Panc1 (cell line): ENCODE data around the gene TMEM117. TPM values are rescaled to one million over a fixed set of nuclear protein-coding genes. Genes with fewer than 3 reads are reported as not detected.

Source experiments
- ATAC-seq: fragments of 200-7000 bp; cut with Tn5 transposase; 2 replicates; pipeline ENCODE4 v1.9.1; 2020; ENCODE audit warnings: mild to moderate bottlenecking, moderate library complexity
- BruUV-seq: library from RNA; stranded (reverse); fragments of 400-500 nt; replicated peaks from 2 replicates; lab custom pipeline; 2021; lab: Mats Ljungman, UMichigan
- CTCF ChIA-PET: fragments of 300-600 bp; sonication (Branson Sonifier 250); formaldehyde crosslinking; loops from one replicate; lab custom pipeline; 2022; ENCODE audit warnings: antibody characterized with exemption; lab: Charles Lee
- POLR2A ChIA-PET: fragments of 300-600 bp; sonication (Branson Sonifier 250); formaldehyde crosslinking; loops from one replicate; lab custom pipeline; 2022; ENCODE audit warnings: antibody characterized with exemption; lab: Charles Lee
- DNase-seq: peaks from one replicate; pipeline ENCODE4 v3.0.0-alpha.2; 2010; ENCODE audit warnings: low read depth, low spot score
- H3K27ac ChIP-seq: 2 replicates; pipeline ENCODE4 v1.5.1; 2011; ENCODE audit warnings: mild to moderate bottlenecking, low read length, inconsistent platforms
- H3K27me3 ChIP-seq: fragments of 200-500 bp; sonication (Bioruptor generic); 2 replicates; pipeline ENCODE4 v1.6.0; 2014; ENCODE audit warnings: low read length, inconsistent platforms; ENCODE audit not compliant: control insufficient read depth, insufficient read depth
- H3K36me3 ChIP-seq: fragments of 200-500 bp; sonication (Bioruptor generic); 2 replicates; pipeline ENCODE4 v1.5.1; 2014; ENCODE audit warnings: inconsistent platforms, mild to moderate bottlenecking, low read length, moderate library complexity; ENCODE audit not compliant: control insufficient read depth, insufficient read depth
- H3K4me1 ChIP-seq: 2 replicates; pipeline ENCODE4 v1.5.1; 2011; ENCODE audit warnings: inconsistent platforms, mild to moderate bottlenecking, low read length, moderate library complexity; ENCODE audit not compliant: control insufficient read depth, insufficient read depth
- H3K4me3 ChIP-seq, 2 experiments: 2 replicates each; pipeline ENCODE4 v1.5.1; 2011 to 2012; ENCODE audit warnings: low read depth in 2 of 2, low read length in 2 of 2, mild to moderate bottlenecking in 2 of 2, inconsistent platforms in 1 of 2, moderate library complexity in 1 of 2
- H3K9me3 ChIP-seq: fragments of 200-500 bp; sonication (Bioruptor generic); 2 replicates; pipeline ENCODE4 v1.5.1; 2014; ENCODE audit warnings: low read depth, mild to moderate bottlenecking, inconsistent platforms, low read length, moderate library complexity; ENCODE audit not compliant: control insufficient read depth, insufficient read depth
- POLR2AphosphoS5 ChIP-seq: IDR thresholded peaks from 2 replicates; pipeline ENCODE4 v1.6.1; 2012; ENCODE audit warnings: mild to moderate bottlenecking, low read depth, low read length, moderate library complexity
- SIN3A ChIP-seq: IDR thresholded peaks from 2 replicates; pipeline ENCODE4 v1.6.1; 2012; ENCODE audit warnings: low read depth, mild to moderate bottlenecking, low read length, moderate library complexity, borderline replicate concordance; ENCODE audit not compliant: insufficient read depth
- TCF7L2 ChIP-seq: IDR thresholded peaks from 2 replicates; pipeline ENCODE4 v1.6.1; 2011; ENCODE audit warnings: mild to moderate bottlenecking, low read depth, low read length, inconsistent platforms
- in situ Hi-C: cut with HindIII; loops from 2 replicates; pipeline ENCODE4 v1.10.0; 2016; ENCODE audit warnings: low sequenced_read_pairs, low pct_unique_long_range_greater_than_20kb
- intact Hi-C: fragments of 100-400 bp; cut with micrococcal nuclease; formaldehyde crosslinking; loops from one replicate; pipeline ENCODE4 v1.10.0; 2022; ENCODE audit not compliant: unreplicated experiment
- total RNA-seq: library from RNA; stranded (reverse); gene quantifications from one replicate; pipeline ENCODE4 v1.2.1, GENCODE V29; 2021; ENCODE audit not compliant: unreplicated experiment
- TF ChIP-seq, protein P1 (sequence below): fragments of 450-650 bp; IDR thresholded peaks from 2 replicates; pipeline ENCODE4 v1.5.1; 2017; ENCODE audit warnings: mild to moderate bottlenecking
- TF ChIP-seq, protein P2 (sequence below), 2 experiments: IDR thresholded peaks; 2 replicates each; pipeline ENCODE4 v1.6.1; 2011 to 2012; ENCODE audit warnings: low read depth in 2 of 2, control low read depth in 1 of 2, low read length in 1 of 2, mild to moderate bottlenecking in 1 of 2, moderate library complexity in 1 of 2; ENCODE audit not compliant: insufficient read depth in 1 of 2

TMEM117 gene
- total RNA-seq, 1 experiment from 2014 or later = 5.5 TPM

DNA sequence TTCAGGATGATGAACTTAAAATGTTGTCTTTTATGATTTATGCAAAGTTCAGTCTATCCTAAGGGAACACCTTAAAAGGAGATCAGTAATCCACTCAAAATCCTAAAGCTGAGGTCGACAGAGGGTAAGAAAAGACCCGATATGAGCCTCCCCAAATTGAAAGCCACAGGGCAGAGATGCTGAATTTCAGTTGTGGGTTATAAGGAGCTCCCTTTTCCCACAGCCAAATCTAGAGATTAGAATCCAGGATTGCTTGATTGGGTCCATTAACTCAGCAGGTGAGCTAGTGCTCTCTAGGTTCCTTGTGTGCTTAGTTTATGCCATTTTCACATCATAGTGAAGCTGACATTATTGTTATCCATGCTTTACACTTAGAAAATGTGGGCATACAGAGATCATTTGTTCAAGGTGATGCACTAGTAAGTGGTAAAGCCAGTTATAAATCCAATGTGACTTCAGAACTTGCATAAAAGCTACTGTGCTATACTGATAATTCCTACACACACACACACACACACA, 417.5 kb downstream of the TMEM117 start:
- no peak for DNase-seq
- POLR2A ChIA-PET = interaction anchor here (0.5 kb wide), 1 partner anchor 297 kb away, joined by 4 read pairs; no protein-coding TSS in a partner anchor
- CTCF ChIA-PET = no interaction called here

DNA sequence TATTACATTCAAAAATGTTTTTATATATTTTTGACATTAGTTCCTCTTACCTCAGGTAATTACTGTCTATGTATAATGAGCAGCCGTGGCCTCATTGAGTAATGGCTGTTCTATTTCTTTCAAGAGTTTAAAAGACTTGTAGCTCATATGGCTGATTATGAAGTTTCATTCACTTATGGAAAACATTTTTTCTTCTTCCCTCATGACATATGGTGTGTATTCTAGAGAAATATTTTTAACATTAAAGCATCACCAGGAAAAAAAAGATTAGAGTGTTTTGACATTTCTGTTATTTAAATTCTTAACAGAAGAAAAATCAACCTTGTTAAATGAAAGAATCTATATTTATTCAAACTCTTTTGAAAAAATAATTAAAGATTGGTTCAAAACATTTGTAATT, 422.4 kb downstream of the TMEM117 start:
- DNase-seq (no peak), ATAC-seq (no peak)
- CTCF ChIA-PET = no interaction called here
- H3K27ac ChIP-seq = no peak overlapping the region
- TF ChIP-seq POLR2AphosphoS5 (no peak), TCF7L2 (no peak), SIN3A (no peak)
- TF ChIP-seq, protein P1, sequence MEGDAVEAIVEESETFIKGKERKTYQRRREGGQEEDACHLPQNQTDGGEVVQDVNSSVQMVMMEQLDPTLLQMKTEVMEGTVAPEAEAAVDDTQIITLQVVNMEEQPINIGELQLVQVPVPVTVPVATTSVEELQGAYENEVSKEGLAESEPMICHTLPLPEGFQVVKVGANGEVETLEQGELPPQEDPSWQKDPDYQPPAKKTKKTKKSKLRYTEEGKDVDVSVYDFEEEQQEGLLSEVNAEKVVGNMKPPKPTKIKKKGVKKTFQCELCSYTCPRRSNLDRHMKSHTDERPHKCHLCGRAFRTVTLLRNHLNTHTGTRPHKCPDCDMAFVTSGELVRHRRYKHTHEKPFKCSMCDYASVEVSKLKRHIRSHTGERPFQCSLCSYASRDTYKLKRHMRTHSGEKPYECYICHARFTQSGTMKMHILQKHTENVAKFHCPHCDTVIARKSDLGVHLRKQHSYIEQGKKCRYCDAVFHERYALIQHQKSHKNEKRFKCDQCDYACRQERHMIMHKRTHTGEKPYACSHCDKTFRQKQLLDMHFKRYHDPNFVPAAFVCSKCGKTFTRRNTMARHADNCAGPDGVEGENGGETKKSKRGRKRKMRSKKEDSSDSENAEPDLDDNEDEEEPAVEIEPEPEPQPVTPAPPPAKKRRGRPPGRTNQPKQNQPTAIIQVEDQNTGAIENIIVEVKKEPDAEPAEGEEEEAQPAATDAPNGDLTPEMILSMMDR = no peak
- TF ChIP-seq, protein P2, sequence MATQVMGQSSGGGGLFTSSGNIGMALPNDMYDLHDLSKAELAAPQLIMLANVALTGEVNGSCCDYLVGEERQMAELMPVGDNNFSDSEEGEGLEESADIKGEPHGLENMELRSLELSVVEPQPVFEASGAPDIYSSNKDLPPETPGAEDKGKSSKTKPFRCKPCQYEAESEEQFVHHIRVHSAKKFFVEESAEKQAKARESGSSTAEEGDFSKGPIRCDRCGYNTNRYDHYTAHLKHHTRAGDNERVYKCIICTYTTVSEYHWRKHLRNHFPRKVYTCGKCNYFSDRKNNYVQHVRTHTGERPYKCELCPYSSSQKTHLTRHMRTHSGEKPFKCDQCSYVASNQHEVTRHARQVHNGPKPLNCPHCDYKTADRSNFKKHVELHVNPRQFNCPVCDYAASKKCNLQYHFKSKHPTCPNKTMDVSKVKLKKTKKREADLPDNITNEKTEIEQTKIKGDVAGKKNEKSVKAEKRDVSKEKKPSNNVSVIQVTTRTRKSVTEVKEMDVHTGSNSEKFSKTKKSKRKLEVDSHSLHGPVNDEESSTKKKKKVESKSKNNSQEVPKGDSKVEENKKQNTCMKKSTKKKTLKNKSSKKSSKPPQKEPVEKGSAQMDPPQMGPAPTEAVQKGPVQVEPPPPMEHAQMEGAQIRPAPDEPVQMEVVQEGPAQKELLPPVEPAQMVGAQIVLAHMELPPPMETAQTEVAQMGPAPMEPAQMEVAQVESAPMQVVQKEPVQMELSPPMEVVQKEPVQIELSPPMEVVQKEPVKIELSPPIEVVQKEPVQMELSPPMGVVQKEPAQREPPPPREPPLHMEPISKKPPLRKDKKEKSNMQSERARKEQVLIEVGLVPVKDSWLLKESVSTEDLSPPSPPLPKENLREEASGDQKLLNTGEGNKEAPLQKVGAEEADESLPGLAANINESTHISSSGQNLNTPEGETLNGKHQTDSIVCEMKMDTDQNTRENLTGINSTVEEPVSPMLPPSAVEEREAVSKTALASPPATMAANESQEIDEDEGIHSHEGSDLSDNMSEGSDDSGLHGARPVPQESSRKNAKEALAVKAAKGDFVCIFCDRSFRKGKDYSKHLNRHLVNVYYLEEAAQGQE (IDR thresholded peaks at IDR 0.05; ENCODE audit: insufficient read depth in 1 of 2, low read depth in 2 of 2, low read length in 1 of 2) = no peak
- H3K36me3 ChIP-seq = no peaks in the 10 kb centered on the region
- in situ Hi-C loops (no loop called here), intact Hi-C loops (no loop called here)
- BruUV-seq = no TSS peak
- no peaks in the 10 kb centered on the region for H3K9me3 ChIP-seq
- no peaks in the 10 kb centered on the region for H3K27me3 ChIP-seq
- H3K4me1 ChIP-seq = no peaks in the 10 kb centered on the region
- H3K4me3 ChIP-seq = no peak overlapping the region
- POLR2A ChIA-PET = no interaction called here

More for the DNA sequence above, 417.5 kb downstream of the TMEM117 start:
- Histone ChIP-seq H3K4me1 (no peaks in the 10 kb centered on the region), H3K4me3 (no peak overlapping the region), H3K27ac (no peak overlapping the region), H3K27me3 (no peaks in the 10 kb centered on the region), H3K36me3 (no peaks in the 10 kb centered on the region), H3K9me3 (no peaks in the 10 kb centered on the region)
- BruUV-seq = no TSS peak
- no peak for TF ChIP-seq TCF7L2
- TF ChIP-seq POLR2AphosphoS5 = no peak
- TF ChIP-seq, protein P1 = no peak
- TF ChIP-seq, protein P2 (IDR thresholded peaks at IDR 0.05; ENCODE audit: insufficient read depth in 1 of 2, low read depth in 2 of 2, low read length in 1 of 2) = no peak
- TF ChIP-seq SIN3A = no peak
- in situ Hi-C loops = no loop called here
- intact Hi-C loops = no loop called here
- no peak for ATAC-seq
